CD4-positive, alpha-beta memory T cell (primary cell): ENCODE measurements around the gene ARHGDIB. TPM values are rescaled to one million over a fixed set of nuclear protein-coding genes. Genes with fewer than 3 reads are reported as not detected.

ENCODE experiments used
- CTCF ChIA-PET: fragments of 350-600 bp; sonication (Branson Sonifier 250); formaldehyde crosslinking; loops from one replicate; lab custom pipeline; 2021; ENCODE audit warnings: inconsistent platforms; ENCODE audit not compliant: partially characterized antibody; lab: Charles Lee
- POLR2A ChIA-PET: fragments of 350-600 bp; sonication (Branson Sonifier 250); formaldehyde crosslinking; loops from one replicate; lab custom pipeline; 2021; ENCODE audit not compliant: partially characterized antibody; lab: Charles Lee
- DNase-seq, 5 donors: peaks; one replicate each; pipeline versions ENCODE4 v3.0.0 to v3.0.0-alpha.2; 2020 to 2022; ENCODE audit warnings: mixed read lengths in 1 of 5
- H3K27ac ChIP-seq: one replicate; pipeline ENCODE4 v1.7.0; 2013; ENCODE audit warnings: low read depth, low read length
- H3K27me3 ChIP-seq: 2 replicates; pipeline ENCODE4 v1.7.0; 2013; ENCODE audit warnings: mild to moderate bottlenecking, low read length, moderate library complexity; ENCODE audit not compliant: insufficient read depth
- H3K36me3 ChIP-seq: 2 replicates; pipeline ENCODE4 v1.7.0; 2013; ENCODE audit warnings: mild to moderate bottlenecking, low read length, moderate library complexity; ENCODE audit not compliant: insufficient read depth
- H3K4me1 ChIP-seq: 2 replicates; pipeline ENCODE4 v1.7.0; 2013; ENCODE audit warnings: mild to moderate bottlenecking, low read length, moderate library complexity; ENCODE audit not compliant: insufficient read depth
- H3K4me3 ChIP-seq, 2 donors: one replicate each; pipeline ENCODE4 v1.7.0; 2013; ENCODE audit warnings: low read length in 2 of 2, mild to moderate bottlenecking in 1 of 2
- H3K9me3 ChIP-seq, 2 donors: one replicate each; pipeline ENCODE4 v1.7.0; 2013; ENCODE audit warnings: low read length in 2 of 2, control low read depth in 1 of 2; ENCODE audit not compliant: control insufficient read depth in 1 of 2
- H3K27ac Mint-ChIP-seq, 7 donors: one replicate each; pipeline ENCODE4 v1.8.0; 2020 to 2021; ENCODE audit warnings: mixed read lengths in 7 of 7, mild to moderate bottlenecking in 6 of 7, inconsistent platforms in 3 of 7, moderate library complexity in 3 of 7
- H3K27me3 Mint-ChIP-seq, 2 donors: one replicate each; pipeline ENCODE4 v1.8.0; 2020 to 2021; ENCODE audit warnings: mixed read lengths in 2 of 2
- H3K36me3 Mint-ChIP-seq, 2 donors: one replicate each; pipeline ENCODE4 v1.8.0; 2020 to 2021; ENCODE audit warnings: mixed read lengths in 2 of 2, inconsistent platforms in 1 of 2, mild to moderate bottlenecking in 1 of 2
- H3K4me1 Mint-ChIP-seq, 4 donors: one replicate each; pipeline ENCODE4 v1.8.0; 2020 to 2021; ENCODE audit warnings: mixed read lengths in 4 of 4, mild to moderate bottlenecking in 1 of 4
- H3K4me3 Mint-ChIP-seq, 8 donors: one replicate each; pipeline ENCODE4 v1.8.0; 2020 to 2021; ENCODE audit warnings: mixed read lengths in 8 of 8, mild to moderate bottlenecking in 7 of 8, moderate library complexity in 6 of 8, inconsistent platforms in 3 of 8
- H3K9me3 Mint-ChIP-seq, 8 donors: one replicate each; pipeline ENCODE4 v1.8.0; 2020 to 2021; ENCODE audit warnings: mixed read lengths in 8 of 8, mild to moderate bottlenecking in 5 of 8, inconsistent platforms in 3 of 8, moderate library complexity in 1 of 8
- intact Hi-C: fragments of 100-400 bp; cut with micrococcal nuclease; formaldehyde crosslinking; loops from one replicate; pipeline ENCODE4 v1.15.1; 2023
- polyA plus RNA-seq, 2 donors: library from polyadenylated mRNA; unstranded; fragments of 300-500 nt; fragmentation: Illumina TruSeq; gene quantifications; one replicate each; pipeline ENCODE4 v1.2.3, GENCODE V29; 2021
- total RNA-seq, 2 experiments: library from RNA; stranded (reverse); gene quantifications; one replicate each; pipeline ENCODE4 v1.2.3, GENCODE V29; 2021

Gene ARHGDIB
- total and polyA plus RNA-seq, 4 experiments from 2014 or later = 717 to 4,406 (median 1,865) TPM

GRCh38 chr12:14959916-14960496 lies 1.4 kb downstream of the ARHGDIB start:
- H3K27ac ChIP-seq = peak overlapping the region; percentile 92
- H3K27me3 Mint-ChIP-seq = no peaks in the 10 kb centered on the region
- peaks cover 4% of the 10 kb centered on the region for H3K36me3 ChIP-seq
- no peak for DNase-seq
- H3K4me3 ChIP-seq = peak overlapping the region; percentile 77 to 90
- ChIA-PET POLR2A (interaction anchor here (1.0 to 11.8 kb wide), 13 partner anchors 8 to 594 kb away, joined by 3 to 224 read pairs (median 11); partner anchors contain the start of genes ATF7IP, C12orf60, ERP27 and PDE6H), CTCF (interaction anchor here (1.3 to 1.9 kb wide), 5 partner anchors 9 to 189 kb away, joined by 4 to 11 read pairs (median 6); partner anchors contain the start of gene ERP27)
- peak overlapping the region; percentile 97 to 99 (median 98) for H3K27ac Mint-ChIP-seq
- H3K27me3 ChIP-seq = no peaks in the 10 kb centered on the region
- no peaks in the 10 kb centered on the region for H3K9me3 ChIP-seq
- intact Hi-C loops = loop anchor here (10.0 kb wide), 2 partner anchors 565 to 925 kb away; partner anchors contain the start of gene STRAP
- H3K36me3 Mint-ChIP-seq = peaks cover 39 to 56% of the 10 kb centered on the region in 2 donors
- peaks cover 0 to 2% (median 0%) of the 10 kb centered on the region in 8 donors for H3K9me3 Mint-ChIP-seq
- peak overlapping the region; percentile 96 to 100 (median 99) for H3K4me3 Mint-ChIP-seq
- H3K4me1 Mint-ChIP-seq = peaks cover 29 to 87% (median 46%) of the 10 kb centered on the region in 4 donors
- peaks cover 63% of the 10 kb centered on the region for H3K4me1 ChIP-seq

DNA sequence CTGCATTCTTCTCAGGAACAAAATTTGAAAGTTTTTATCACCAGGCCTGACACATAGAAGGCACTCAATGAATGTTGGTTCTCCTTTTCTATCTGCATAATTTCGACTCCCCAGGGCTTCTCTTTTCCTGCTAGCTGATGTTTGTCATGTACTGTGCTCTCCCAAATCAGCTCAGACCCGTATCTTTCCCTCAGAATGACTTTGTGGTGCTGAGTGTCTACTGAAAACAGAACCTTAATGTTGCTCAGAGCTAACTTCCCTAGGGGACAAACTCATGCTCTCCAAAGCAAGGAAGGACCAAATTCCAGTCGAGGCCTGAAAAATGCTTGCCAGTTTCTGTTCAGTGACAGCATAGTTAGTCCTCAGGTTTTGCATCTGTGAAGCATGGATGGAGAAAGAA lies 1.9 kb downstream of the ARHGDIB start:
- no peak for DNase-seq
- Histone ChIP-seq H3K27me3 (no peaks in the 10 kb centered on the region), H3K27ac (peak overlapping the region; percentile 92), H3K36me3 (peaks cover 4% of the 10 kb centered on the region), H3K9me3 (no peaks in the 10 kb centered on the region), H3K4me1 (peaks cover 63% of the 10 kb centered on the region), H3K4me3 (peak overlapping the region; percentile 77 to 90)
- H3K27ac Mint-ChIP-seq = peak overlapping the region; percentile 97 to 99 (median 98)
- H3K36me3 Mint-ChIP-seq = peaks cover 41 to 58% of the 10 kb centered on the region in 2 donors
- ChIA-PET POLR2A (interaction anchor here (1.0 to 11.8 kb wide), 14 partner anchors 8 to 594 kb away, joined by 3 to 224 read pairs (median 9); partner anchors contain the start of genes ATF7IP, C12orf60, ERP27 and PDE6H), CTCF (interaction anchor here (1.3 to 1.9 kb wide), 6 partner anchors 9 to 188 kb away, joined by 4 to 11 read pairs (median 6); partner anchors contain the start of gene ERP27)
- H3K4me1 Mint-ChIP-seq = peaks cover 29 to 87% (median 47%) of the 10 kb centered on the region in 4 donors
- no peaks in the 10 kb centered on the region for H3K27me3 Mint-ChIP-seq
- intact Hi-C loops = loop anchor here (10.0 kb wide), 1 partner anchor 565 kb away; no protein-coding TSS in a partner anchor
- peak overlapping the region; percentile 96 to 100 (median 99) for H3K4me3 Mint-ChIP-seq
- peaks cover 0 to 2% (median 0%) of the 10 kb centered on the region in 8 donors for H3K9me3 Mint-ChIP-seq

GRCh38 chr12:14959126-14959440 lies 2.3 kb downstream of the ARHGDIB start:
- CTCF ChIA-PET = interaction anchor here (1.3 to 1.9 kb wide), 5 partner anchors 8 to 37 kb away, joined by 5 to 11 read pairs (median 6); partner anchors contain the start of gene ERP27
- peaks cover 31 to 87% (median 47%) of the 10 kb centered on the region in 4 donors for H3K4me1 Mint-ChIP-seq
- H3K36me3 ChIP-seq = peaks cover 4% of the 10 kb centered on the region
- H3K4me1 ChIP-seq = peaks cover 63% of the 10 kb centered on the region
- H3K36me3 Mint-ChIP-seq = peaks cover 45 to 62% of the 10 kb centered on the region in 2 donors
- no peaks in the 10 kb centered on the region for H3K27me3 Mint-ChIP-seq
- peak in 1 of 5 donors; percentile 55 for DNase-seq
- intact Hi-C loops = loop anchor here (10.0 kb wide), 1 partner anchor 564 kb away; no protein-coding TSS in a partner anchor
- H3K27ac Mint-ChIP-seq = peak overlapping the region; percentile 97 to 99 (median 98)
- peak overlapping the region; percentile 96 to 100 (median 99) for H3K4me3 Mint-ChIP-seq
- H3K4me3 ChIP-seq = peak overlapping the region; percentile 77 to 90
- POLR2A ChIA-PET = interaction anchor here (1.0 to 11.8 kb wide), 15 partner anchors 8 to 594 kb away, joined by 3 to 224 read pairs (median 9); partner anchors contain the start of genes ATF7IP, C12orf60, ERP27 and PDE6H
- H3K9me3 ChIP-seq = no peaks in the 10 kb centered on the region
- peak overlapping the region; percentile 92 for H3K27ac ChIP-seq
- H3K27me3 ChIP-seq = no peaks in the 10 kb centered on the region
- peaks cover 0 to 2% (median 0%) of the 10 kb centered on the region in 8 donors for H3K9me3 Mint-ChIP-seq

- Mint-ChIP-seq H3K27me3 (no peaks in the 10 kb centered on the region), H3K4me3 (peak overlapping the region; percentile 96 to 100 (median 99)), H3K4me1 (peaks cover 31 to 87% (median 47%) of the 10 kb centered on the region in 4 donors), H3K27ac (peak overlapping the region; percentile 97 to 99 (median 98)), H3K9me3 (peaks cover 0 to 2% (median 0%) of the 10 kb centered on the region in 8 donors), H3K36me3 (peaks cover 45 to 67% of the 10 kb centered on the region in 2 donors)
- intact Hi-C loops = loop anchor here (10.0 kb wide), 1 partner anchor 564 kb away; no protein-coding TSS in a partner anchor
- POLR2A ChIA-PET = interaction anchor here (1.0 to 11.8 kb wide), 12 partner anchors 7 to 593 kb away, joined by 3 to 224 read pairs (median 12); partner anchors contain the start of genes ATF7IP, C12orf60, ERP27 and WBP11
- Histone ChIP-seq H3K27me3 (no peaks in the 10 kb centered on the region), H3K27ac (peak overlapping the region; percentile 92), H3K4me1 (peaks cover 63% of the 10 kb centered on the region), H3K4me3 (peak overlapping the region; percentile 77 to 90), H3K9me3 (no peaks in the 10 kb centered on the region), H3K36me3 (peaks cover 4% of the 10 kb centered on the region)
- CTCF ChIA-PET = interaction anchor here (0.8 to 1.9 kb wide), 5 partner anchors 10 to 187 kb away, joined by 3 to 11 read pairs (median 6); partner anchors contain the start of gene ERP27
- peak in 1 of 5 donors; percentile 53 for DNase-seq
Observed at GRCh38 chr12:14958361-14959125, 2.9 kb downstream of the ARHGDIB start.

DNA sequence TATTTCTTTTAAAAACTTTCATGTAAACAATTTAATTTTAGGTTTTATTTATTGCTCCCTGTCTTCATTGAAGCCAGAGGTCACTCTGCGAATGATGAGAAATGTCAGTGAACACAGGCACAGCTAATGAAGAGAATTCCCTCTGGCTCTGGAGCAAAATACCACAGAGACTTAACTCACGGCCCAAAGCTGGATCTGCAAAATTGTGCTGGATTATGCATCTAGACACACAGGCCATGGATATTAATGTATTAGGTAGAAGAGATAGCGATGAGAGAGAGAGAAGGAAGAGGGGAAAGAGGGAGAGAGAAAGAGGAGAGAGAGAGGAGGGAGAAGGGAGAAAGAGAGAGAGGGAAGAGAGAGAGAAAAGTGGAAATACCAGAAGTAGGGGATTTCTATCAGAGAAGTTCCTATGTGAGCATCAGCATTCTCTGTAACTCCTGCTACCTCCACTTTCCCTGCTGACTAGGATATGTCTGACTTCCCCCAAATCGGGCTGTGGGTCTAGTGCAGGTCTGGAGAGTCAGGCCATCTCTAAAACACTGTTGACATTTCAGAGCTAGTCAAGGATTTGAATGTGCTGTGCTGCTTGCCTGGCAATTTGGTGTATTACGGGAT lies 3.7 kb downstream of the ARHGDIB start:
- H3K9me3 Mint-ChIP-seq = peaks cover 0 to 2% (median 0%) of the 10 kb centered on the region in 8 donors
- no peaks in the 10 kb centered on the region for H3K27me3 Mint-ChIP-seq
- Histone ChIP-seq H3K36me3 (peaks cover 4% of the 10 kb centered on the region), H3K27ac (peak overlapping the region; percentile 92), H3K4me1 (peaks cover 63% of the 10 kb centered on the region), H3K27me3 (no peaks in the 10 kb centered on the region), H3K9me3 (no peaks in the 10 kb centered on the region), H3K4me3 (peak overlapping the region; percentile 77 to 90)
- peak overlapping the region; percentile 96 to 100 (median 99) for H3K4me3 Mint-ChIP-seq
- DNase-seq = no peak
- intact Hi-C loops = loop anchor here (10.0 kb wide), 1 partner anchor 563 kb away; no protein-coding TSS in a partner anchor
- H3K4me1 Mint-ChIP-seq = peaks cover 31 to 87% (median 47%) of the 10 kb centered on the region in 4 donors
- peaks cover 45 to 72% of the 10 kb centered on the region in 2 donors for H3K36me3 Mint-ChIP-seq
- ChIA-PET POLR2A (interaction anchor here (1.0 to 11.8 kb wide), 12 partner anchors 8 to 700 kb away, joined by 3 to 224 read pairs (median 10); partner anchors contain the start of genes ATF7IP, C12orf60, ERP27 and WBP11), CTCF (interaction anchor here (0.7 to 2.2 kb wide), 6 partner anchors 9 to 186 kb away, joined by 3 to 12 read pairs (median 5); partner anchors contain the start of gene ERP27)
- H3K27ac Mint-ChIP-seq = peak overlapping the region; percentile 97 to 99 (median 98)

DNA sequence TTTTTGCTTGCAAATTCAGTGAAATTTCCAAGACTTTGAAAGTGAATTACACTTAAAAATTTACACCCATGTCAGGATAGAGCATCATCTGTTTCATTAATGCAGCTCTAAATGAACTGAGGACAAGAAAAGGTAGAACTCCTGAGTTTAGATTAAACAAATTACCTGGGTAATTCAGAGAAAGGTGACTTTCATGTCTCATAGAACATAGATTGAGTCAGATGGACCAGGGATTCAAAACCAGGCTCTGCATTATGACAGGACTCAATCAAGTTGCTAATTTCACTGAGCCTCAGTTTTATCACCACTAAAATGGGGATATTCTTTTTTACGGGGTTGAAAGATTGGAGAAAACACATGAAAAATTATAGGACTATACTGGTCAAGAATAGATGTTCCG lies 4.5 kb downstream of the ARHGDIB start:
- CTCF ChIA-PET = interaction anchor here (0.7 to 2.2 kb wide), 5 partner anchors 9 to 155 kb away, joined by 3 to 12 read pairs (median 5); partner anchors contain the start of gene ERP27
- H3K27ac Mint-ChIP-seq = peak overlapping the region; percentile 86 to 98 (median 91)

More for the DNA sequence above, 4.5 kb downstream of the ARHGDIB start:
- peak overlapping the region; percentile 43 to 77 for H3K4me3 ChIP-seq
- Mint-ChIP-seq H3K27me3 (no peaks in the 10 kb centered on the region), H3K4me3 (peak overlapping the region; percentile 96 to 100 (median 99)), H3K4me1 (peaks cover 34 to 87% (median 46%) of the 10 kb centered on the region in 4 donors), H3K9me3 (peaks cover 0 to 3% (median 0%) of the 10 kb centered on the region in 8 donors), H3K36me3 (peaks cover 49 to 79% of the 10 kb centered on the region in 2 donors)
- POLR2A ChIA-PET = interaction anchor here (0.9 to 11.8 kb wide), 11 partner anchors 9 to 699 kb away, joined by 3 to 224 read pairs (median 7); partner anchors contain the start of gene ERP27
- H3K27me3 ChIP-seq = no peaks in the 10 kb centered on the region
- intact Hi-C loops = loop anchor here (10.0 kb wide), 1 partner anchor 562 kb away; no protein-coding TSS in a partner anchor
- DNase-seq = no peak
- no peaks in the 10 kb centered on the region for H3K9me3 ChIP-seq
- H3K27ac ChIP-seq = peak overlapping the region; percentile 92
- peaks cover 63% of the 10 kb centered on the region for H3K4me1 ChIP-seq
- peaks cover 4% of the 10 kb centered on the region for H3K36me3 ChIP-seq
